GM21447 (cell line): ENCODE results near the gene CEP44.
"Not testable (repeated sequence)": the region's sequence is repeated elsewhere in the genome, so short reads cannot be mapped to it uniquely, and the experiment has no call there.

Experiments used
- ATAC-seq: cut with Tn5 transposase; IDR thresholded peaks from one replicate; pipeline ENCODE4 v1.9.1; 2021; ENCODE audit not compliant: unreplicated experiment

CEP44 gene

GRCh38 chr4:174380206-174380605 is 96.5 kb downstream of the CEP44 start:
- ATAC-seq = not testable (repeated sequence)

- ATAC-seq = no peak
Measured at GRCh38 chr4:174380699-174381439, 97.2 kb downstream of the CEP44 start.

DNA sequence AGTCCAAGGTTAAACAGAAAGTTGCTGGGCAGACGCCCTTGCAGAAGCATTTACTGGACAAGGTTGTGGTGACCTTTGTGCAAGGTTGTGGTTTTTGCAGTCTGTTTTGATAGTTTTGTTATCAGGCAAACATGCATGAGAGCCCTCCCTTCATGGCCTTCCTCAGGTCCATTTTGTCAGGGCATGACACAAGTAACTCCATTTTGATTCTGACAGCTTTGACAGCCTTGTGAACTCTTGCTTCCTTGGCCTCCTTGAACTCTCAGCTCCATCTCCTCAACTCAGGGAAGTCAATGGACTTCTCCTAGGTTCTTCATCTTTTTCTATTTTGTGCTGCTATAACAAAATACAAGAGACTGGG is 97.7 kb downstream of the CEP44 start:
- ATAC-seq = no peak
